SU-DHL-6 (cell line): ENCODE data around the gene EMID1.

Experiments used
- EZH2phosphoT487 ChIP-seq: fragments of 200-600 bp; sonication (generic), shearing (Covaris generic); conservative IDR thresholded peaks from 2 replicates; pipeline ENCODE4 v1.6.1; 2018; ENCODE audit warnings: mild to moderate bottlenecking, antibody characterized with exemption, low read length, moderate library complexity, mixed read lengths
- TF ChIP-seq, protein P1 (sequence below): fragments of 200-600 bp; sonication (generic); IDR thresholded peaks from one replicate; pipeline ENCODE4 v1.5.1; 2017; ENCODE audit warnings: antibody characterized with exemption, mild to moderate bottlenecking, low read length, moderate library complexity; ENCODE audit not compliant: insufficient read depth, poor library complexity, severe bottlenecking

- no peak for TF ChIP-seq EZH2phosphoT487
- TF ChIP-seq, protein P1, sequence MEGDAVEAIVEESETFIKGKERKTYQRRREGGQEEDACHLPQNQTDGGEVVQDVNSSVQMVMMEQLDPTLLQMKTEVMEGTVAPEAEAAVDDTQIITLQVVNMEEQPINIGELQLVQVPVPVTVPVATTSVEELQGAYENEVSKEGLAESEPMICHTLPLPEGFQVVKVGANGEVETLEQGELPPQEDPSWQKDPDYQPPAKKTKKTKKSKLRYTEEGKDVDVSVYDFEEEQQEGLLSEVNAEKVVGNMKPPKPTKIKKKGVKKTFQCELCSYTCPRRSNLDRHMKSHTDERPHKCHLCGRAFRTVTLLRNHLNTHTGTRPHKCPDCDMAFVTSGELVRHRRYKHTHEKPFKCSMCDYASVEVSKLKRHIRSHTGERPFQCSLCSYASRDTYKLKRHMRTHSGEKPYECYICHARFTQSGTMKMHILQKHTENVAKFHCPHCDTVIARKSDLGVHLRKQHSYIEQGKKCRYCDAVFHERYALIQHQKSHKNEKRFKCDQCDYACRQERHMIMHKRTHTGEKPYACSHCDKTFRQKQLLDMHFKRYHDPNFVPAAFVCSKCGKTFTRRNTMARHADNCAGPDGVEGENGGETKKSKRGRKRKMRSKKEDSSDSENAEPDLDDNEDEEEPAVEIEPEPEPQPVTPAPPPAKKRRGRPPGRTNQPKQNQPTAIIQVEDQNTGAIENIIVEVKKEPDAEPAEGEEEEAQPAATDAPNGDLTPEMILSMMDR, result no peak
These were observed 911 bp downstream of the EMID1 start for GRCh38 chr22:29206372-29207242.
